Endothelial cell of umbilical vein (primary cell): ENCODE results near the gene NYAP2. TPM values are rescaled to one million over a fixed set of nuclear protein-coding genes. Genes with fewer than 3 reads are reported as not detected.

Experiments used
- BruUV-seq: library from RNA; stranded (reverse); fragments of 400-500 nt; replicated peaks from 2 replicates; lab custom pipeline; 2021; lab: Mats Ljungman, UMichigan
- CTCF ChIA-PET: fragments of 300-600, 350-600 bp; sonication (Branson Sonifier 250); formaldehyde crosslinking; loops from one replicate; lab custom pipeline; 2021; ENCODE audit warnings: antibody characterized with exemption, inconsistent platforms; lab: Charles Lee
- POLR2A ChIA-PET: fragments of 300-600, 350-600 bp; sonication (Branson Sonifier 250); formaldehyde crosslinking; loops from one replicate; lab custom pipeline; 2021; ENCODE audit warnings: antibody characterized with exemption, inconsistent platforms; lab: Charles Lee
- DNase-seq: peaks from one replicate; pipeline ENCODE4 v3.0.0-alpha.2; 2011; ENCODE audit warnings: low read depth, low spot score
- FAIRE-seq: peaks from 2 replicates; lab custom pipeline; 2011; peaks lifted over from hg19 to GRCh38; lab: Jason Lieb, UNC
- H2AFZ ChIP-seq: 2 replicates; pipeline ENCODE4 v1.6.0; 2012; ENCODE audit warnings: low read depth, low read length, control low read depth, inconsistent platforms
- H3K27ac ChIP-seq: 2 replicates; pipeline ENCODE4 v1.5.1; 2011; ENCODE audit warnings: low read depth, mild to moderate bottlenecking, control low read depth, low read length, moderate library complexity; ENCODE audit not compliant: insufficient read depth
- H3K27me3 ChIP-seq, 2 experiments: 2 replicates each; pipeline versions ENCODE4 v1.6.0 to v1.6.1; 2011; ENCODE audit warnings: low read length in 2 of 2, mixed read lengths in 1 of 2; ENCODE audit not compliant: control insufficient read depth in 2 of 2, insufficient read depth in 2 of 2
- H3K36me3 ChIP-seq, 2 experiments: 2 replicates in 1 of 2; 3 replicates in 1 of 2; pipeline ENCODE4 v1.5.1; 2011; ENCODE audit warnings: low read length in 2 of 2, mild to moderate bottlenecking in 1 of 2, moderate library complexity in 1 of 2; ENCODE audit not compliant: control insufficient read depth in 2 of 2, insufficient read depth in 2 of 2; ENCODE audit errors: extremely low read depth in 1 of 2
- H3K4me1 ChIP-seq: 3 replicates; pipeline ENCODE4 v1.5.1; 2011; ENCODE audit warnings: mild to moderate bottlenecking, low read length; ENCODE audit not compliant: control insufficient read depth, insufficient read depth; ENCODE audit errors: extremely low read depth
- H3K4me2 ChIP-seq: 2 replicates; pipeline ENCODE4 v1.6.1; 2011; ENCODE audit warnings: low read length, control low read depth, mixed read lengths; ENCODE audit not compliant: insufficient read depth
- H3K4me3 ChIP-seq, 3 experiments: fragments of 200-600 bp in 1 of 3; sonication (generic), shearing (Covaris generic) in 1 of 3; replicated peaks in 1 of 3; 2 replicates each; pipeline ENCODE4 v1.5.1; 2011 to 2016; ENCODE audit warnings: control low read depth in 3 of 3, low read length in 3 of 3, mild to moderate bottlenecking in 2 of 3, inconsistent platforms in 1 of 3, low read depth in 1 of 3, moderate library complexity in 1 of 3; ENCODE audit not compliant: insufficient read depth in 1 of 3
- H3K79me2 ChIP-seq: 2 replicates; pipeline ENCODE4 v1.6.0; 2012; ENCODE audit warnings: low read length, inconsistent platforms; ENCODE audit not compliant: control insufficient read depth, insufficient read depth
- H3K9ac ChIP-seq: replicated peaks from 2 replicates; pipeline ENCODE3; 2011; ENCODE audit warnings: low read length, control low read depth; ENCODE audit not compliant: insufficient read depth; ENCODE audit errors: extremely low read depth
- H3K9me1 ChIP-seq: replicated peaks from 3 replicates; pipeline ENCODE4 v1.6.0; 2011; ENCODE audit warnings: mild to moderate bottlenecking, low read length; ENCODE audit not compliant: control insufficient read depth, insufficient read depth; ENCODE audit errors: extremely low read depth
- H3K9me3 ChIP-seq: replicated peaks from 2 replicates; pipeline ENCODE4 v1.5.1; 2012; ENCODE audit warnings: low read length, inconsistent platforms; ENCODE audit not compliant: control insufficient read depth, insufficient read depth
- H4K20me1 ChIP-seq: replicated peaks from 2 replicates; pipeline ENCODE3; 2011; ENCODE audit warnings: mild to moderate bottlenecking, low read length; ENCODE audit not compliant: control insufficient read depth, insufficient read depth; ENCODE audit errors: extremely low read depth
- CTCF ChIP-seq, 2 donors: IDR thresholded peaks; 1 replicate in 1 of 2; 2 replicates in 1 of 2; pipeline ENCODE4 v1.5.1; 2011; ENCODE audit warnings: low read length in 2 of 2, mild to moderate bottlenecking in 2 of 2, moderate library complexity in 2 of 2, control low read depth in 1 of 2, inconsistent platforms in 1 of 2, low read depth in 1 of 2; ENCODE audit not compliant: insufficient read depth in 1 of 2; ENCODE audit errors: extremely low read depth in 1 of 2
- EZH2 ChIP-seq: IDR thresholded peaks from 2 replicates; pipeline ENCODE4 v1.6.1; 2012; ENCODE audit warnings: borderline replicate concordance, low read depth, mild to moderate bottlenecking, moderate library complexity, low read length, inconsistent platforms; ENCODE audit not compliant: severe bottlenecking
- FOS ChIP-seq: IDR thresholded peaks from 2 replicates; pipeline ENCODE4 v1.6.1; 2011; ENCODE audit warnings: mild to moderate bottlenecking, low read length, moderate library complexity, borderline replicate concordance; ENCODE audit not compliant: insufficient read depth
- GATA2 ChIP-seq: IDR thresholded peaks from 2 replicates; pipeline ENCODE4 v1.7.0; 2011; ENCODE audit warnings: low read depth, mild to moderate bottlenecking, moderate library complexity, mixed read lengths, low read length; ENCODE audit not compliant: insufficient read length, insufficient read depth
- JUN ChIP-seq: IDR thresholded peaks from 2 replicates; pipeline ENCODE4 v1.6.1; 2011; ENCODE audit warnings: borderline replicate concordance, low read depth; ENCODE audit not compliant: insufficient read length, insufficient read depth
- MAX ChIP-seq: IDR thresholded peaks from 2 replicates; pipeline ENCODE4 v1.6.1; 2011; ENCODE audit not compliant: insufficient read depth, insufficient read length
- MYC ChIP-seq: IDR thresholded peaks from one replicate; pipeline ENCODE4 v1.6.1; 2011; ENCODE audit warnings: mild to moderate bottlenecking, low read depth, low read length
- POLR2A ChIP-seq: IDR thresholded peaks from 2 replicates; pipeline ENCODE4 v1.6.1; 2012; ENCODE audit warnings: low read depth, mild to moderate bottlenecking, control low read depth, low read length
- POLR2AphosphoS5 ChIP-seq: IDR thresholded peaks from 2 replicates; pipeline ENCODE4 v1.6.1; 2012; ENCODE audit warnings: low read depth, mild to moderate bottlenecking, control low read depth, low read length, moderate library complexity; ENCODE audit not compliant: insufficient read depth
- dilution Hi-C: fragments of 300-500 bp; cut with MboI; formaldehyde crosslinking; loops from one replicate; pipeline ENCODE4 v1.15.0; 2019; ENCODE audit warnings: low sequenced_read_pairs; ENCODE audit not compliant: extremely low pct_ligation_motif_present
- intact Hi-C: fragments of 100-400 bp; cut with micrococcal nuclease; formaldehyde crosslinking; loops from one replicate; pipeline ENCODE4 v1.10.0; 2022
- polyA plus RNA-seq, 4 experiments: library from polyadenylated mRNA; depleted of rRNA in 3 of 4; stranded (reverse) in 3 of 4; unstranded in 1 of 4; fragments of >200 nt; gene quantifications; 2 replicates each; pipeline versions ENCODE4 v1.2.1 to v1.2.3, GENCODE V29; 2011 to 2012; ENCODE audit warnings: missing spikeins in 1 of 4
- total RNA-seq: library from RNA; stranded (reverse); gene quantifications from 2 replicates; pipeline ENCODE4 v1.2.3, GENCODE V29; 2021

The NYAP2 gene
- total and polyA plus RNA-seq, 2 donors (not counting 3 experiments of a cell fraction or from before 2014, with no cell fraction given) = not detected

GRCh38 chr2:225558399-225559071 is 159.0 kb downstream of the NYAP2 start:
- Histone ChIP-seq H3K9ac (no peak overlapping the region), H3K79me2 (no peaks in the 10 kb centered on the region), H3K27me3 (no peaks in the 10 kb centered on the region), H3K27ac (no peak overlapping the region), H3K36me3 (no peaks in the 10 kb centered on the region), H4K20me1 (no peaks in the 10 kb centered on the region), H3K4me2 (no peak overlapping the region), H3K9me3 (no peaks in the 10 kb centered on the region), H2AFZ (no peak overlapping the region), H3K9me1 (no peaks in the 10 kb centered on the region), H3K4me1 (no peaks in the 10 kb centered on the region), H3K4me3 (no peak overlapping the region)
- TF ChIP-seq JUN = no peak
- no peak for TF ChIP-seq GATA2
- TF ChIP-seq FOS = no peak
- TF ChIP-seq CTCF (IDR thresholded peaks at IDR 0.05; ENCODE audit: extremely low read depth in 1 of 2, insufficient read depth in 1 of 2, low read depth in 1 of 2, low read length in 2 of 2) = no peak
- TF ChIP-seq POLR2A = no peak
- no peak for TF ChIP-seq MYC
- dilution Hi-C loops = no loop called here
- CTCF ChIA-PET = no interaction called here
- FAIRE-seq (no peak), DNase-seq (no peak)
- BruUV-seq = no TSS peak
- POLR2A ChIA-PET = no interaction called here
- intact Hi-C loops = no loop called here

- no peak for FAIRE-seq
- no peak overlapping the region for H3K4me2 ChIP-seq
- no peaks in the 10 kb centered on the region for H4K20me1 ChIP-seq
- no peaks in the 10 kb centered on the region for H3K27me3 ChIP-seq
- TF ChIP-seq GATA2 (no peak), POLR2AphosphoS5 (no peak), FOS (no peak), EZH2 (no peak), POLR2A (no peak), MAX (no peak), MYC (no peak), JUN (no peak), CTCF (IDR thresholded peaks at IDR 0.05; ENCODE audit: extremely low read depth in 1 of 2, insufficient read depth in 1 of 2, low read depth in 1 of 2, low read length in 2 of 2) (no peak)
- dilution Hi-C loops = no loop called here
- intact Hi-C loops = no loop called here
- ChIA-PET POLR2A (no interaction called here), CTCF (no interaction called here)
- no peaks in the 10 kb centered on the region for H3K9me1 ChIP-seq
- BruUV-seq = no TSS peak
- no peaks in the 10 kb centered on the region for H3K4me1 ChIP-seq
- no peak for DNase-seq
- H3K79me2 ChIP-seq = no peaks in the 10 kb centered on the region
- H3K9ac ChIP-seq = no peak overlapping the region
- H3K9me3 ChIP-seq = no peaks in the 10 kb centered on the region
- no peak overlapping the region for H2AFZ ChIP-seq
- no peaks in the 10 kb centered on the region for H3K36me3 ChIP-seq
- H3K27ac ChIP-seq = no peak overlapping the region
- H3K4me3 ChIP-seq = no peak overlapping the region
Observed at GRCh38 chr2:225559072-225559415, 159.5 kb downstream of the NYAP2 start.
